Measurements from ENCODE around the gene ADGRV1.

DNA sequence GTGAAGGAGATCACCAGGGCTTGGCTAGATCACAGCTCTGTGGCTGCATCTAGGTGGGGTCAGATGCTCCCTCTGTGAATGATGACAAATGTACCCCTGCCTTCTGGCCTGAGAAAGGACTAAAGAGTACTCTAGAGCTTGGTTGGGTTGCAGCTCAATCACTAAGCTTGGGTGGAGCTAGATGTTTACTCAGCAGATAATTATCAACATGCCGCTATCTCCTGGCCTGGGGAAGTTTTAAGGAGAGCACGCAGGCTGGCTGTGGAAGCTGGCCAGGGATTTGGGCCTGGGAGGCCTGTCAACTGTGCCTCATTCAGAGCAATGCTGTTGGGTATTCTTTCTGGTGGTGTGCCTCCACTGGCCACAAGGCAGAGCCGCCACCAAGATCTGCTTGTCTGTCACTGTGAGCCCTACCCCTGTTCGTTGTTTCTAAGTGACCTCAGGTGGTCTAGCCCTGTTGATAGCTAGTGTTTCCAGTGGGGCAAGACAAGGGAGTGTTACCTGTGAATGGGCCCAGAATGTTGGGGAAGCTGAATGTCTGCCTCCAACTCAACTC lies 181.7 kb downstream of the ADGRV1 start:
- no peak for TF ChIP-seq CREB1 (IDR thresholded peaks at IDR 0.05; ENCODE audit: low read depth)
- no peak for TF ChIP-seq FOXM1 (IDR thresholded peaks at IDR 0.05; ENCODE audit: borderline replicate concordance, low read depth)
- no peak for TF ChIP-seq RAD21 (IDR thresholded peaks at IDR 0.05; ENCODE audit: low read depth)
- TF ChIP-seq, protein P1, sequence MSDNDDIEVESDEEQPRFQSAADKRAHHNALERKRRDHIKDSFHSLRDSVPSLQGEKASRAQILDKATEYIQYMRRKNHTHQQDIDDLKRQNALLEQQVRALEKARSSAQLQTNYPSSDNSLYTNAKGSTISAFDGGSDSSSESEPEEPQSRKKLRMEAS (IDR thresholded peaks at IDR 0.05) = no peak
